ENCODE results near the gene KIF20B.
"Not testable (repeated sequence)": the region's sequence is repeated elsewhere in the genome, so short reads cannot be mapped to it uniquely, and the experiment has no call there.

KIF20B gene

DNA sequence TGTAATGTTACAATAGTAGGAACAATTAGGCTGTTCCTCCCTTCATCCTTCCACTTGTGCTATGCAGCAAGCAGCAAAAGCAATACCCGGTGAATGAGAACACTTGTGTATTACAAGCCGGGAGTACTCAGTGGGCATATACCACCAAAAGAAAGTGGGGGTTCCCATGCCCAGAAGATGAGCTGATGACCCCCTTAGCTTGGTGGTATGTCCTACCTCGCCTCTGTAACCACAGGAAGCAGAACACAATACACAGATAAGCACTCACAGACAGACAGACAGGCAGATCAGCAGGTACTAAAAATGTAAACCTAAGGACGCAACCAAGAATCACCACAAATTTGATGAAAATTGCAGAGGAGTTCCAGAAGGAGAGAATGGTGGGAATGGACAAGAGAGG is 15.5 kb upstream of the KIF20B start:
- DNase-seq: no peak

DNA sequence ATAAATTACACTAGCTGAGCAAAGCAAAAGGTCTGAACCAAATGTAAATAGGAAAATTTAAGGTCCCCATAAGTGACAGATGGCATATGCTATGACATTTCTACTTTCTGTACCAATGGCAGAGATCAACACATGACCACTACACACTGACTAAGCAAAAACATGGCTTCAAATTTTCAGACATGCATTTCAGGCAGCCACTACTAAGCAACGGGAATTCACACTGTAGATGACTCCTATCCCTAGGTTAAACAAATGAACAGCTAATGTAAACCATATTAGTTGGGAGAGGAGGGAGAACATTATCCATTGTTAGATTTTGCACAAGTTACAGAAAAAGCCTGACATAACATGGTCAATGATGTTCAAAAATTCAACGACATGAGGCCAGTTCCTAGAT is 11.4 kb upstream of the KIF20B start:
- no peak for DNase-seq

DNA sequence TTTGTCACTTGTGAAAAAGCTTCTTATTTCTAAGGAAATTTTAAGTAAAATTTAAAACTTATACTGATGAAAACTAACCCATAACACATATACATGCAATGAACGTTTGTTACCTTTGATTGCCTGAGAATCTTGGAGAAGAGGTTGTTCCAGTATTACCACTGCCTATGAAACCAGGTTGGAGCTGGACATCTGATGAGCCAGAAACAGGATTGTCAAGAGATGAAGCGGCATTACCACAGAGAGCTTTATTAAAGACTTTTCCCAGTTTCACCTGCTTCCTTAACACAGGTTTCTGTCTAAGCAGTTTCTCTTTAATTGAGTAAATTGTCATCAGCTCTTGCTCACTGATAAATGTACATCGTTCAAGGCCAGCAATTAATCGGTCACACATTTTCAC is 9.0 kb upstream of the KIF20B start:
- no peak for DNase-seq

DNA sequence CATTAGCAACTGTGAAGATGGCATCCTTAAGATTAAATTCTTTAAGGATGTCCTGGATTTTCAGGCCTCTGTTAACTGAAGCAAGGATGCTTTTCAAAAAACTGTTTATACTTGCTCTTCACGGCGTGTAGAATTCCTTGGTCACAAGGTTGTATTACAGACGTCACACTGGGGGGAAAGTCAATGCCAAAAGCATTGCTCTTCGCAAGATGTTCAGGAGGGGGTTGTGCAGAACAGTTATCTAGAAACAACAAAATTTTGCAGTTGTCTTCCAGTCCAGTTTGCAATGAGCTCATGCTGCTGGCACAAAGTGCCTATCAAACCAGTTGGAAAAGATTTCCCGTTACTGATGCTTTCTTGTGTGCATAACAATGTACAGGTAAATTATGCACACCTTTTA is 8.2 kb upstream of the KIF20B start:
- no peak for DNase-seq

DNA sequence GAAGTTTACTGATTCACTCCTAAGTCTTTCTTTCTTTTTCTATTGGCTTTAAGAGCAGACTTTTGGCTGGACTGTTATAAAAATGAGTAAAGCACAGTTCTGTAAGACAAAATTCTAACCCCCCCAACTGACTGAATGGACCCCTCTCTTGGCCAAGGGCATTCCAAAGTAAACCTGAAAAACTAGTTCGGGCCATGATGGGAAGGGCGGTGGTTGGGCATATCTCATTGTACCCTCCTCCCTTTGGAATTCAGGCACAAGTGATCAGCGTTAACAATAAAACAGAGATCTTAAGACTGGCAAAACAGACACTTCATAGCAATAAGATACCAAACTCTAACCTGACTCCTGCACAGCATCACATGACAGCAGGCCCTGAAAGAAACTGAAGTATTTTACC is 6.1 kb upstream of the KIF20B start:
- no peak for DNase-seq

DNA sequence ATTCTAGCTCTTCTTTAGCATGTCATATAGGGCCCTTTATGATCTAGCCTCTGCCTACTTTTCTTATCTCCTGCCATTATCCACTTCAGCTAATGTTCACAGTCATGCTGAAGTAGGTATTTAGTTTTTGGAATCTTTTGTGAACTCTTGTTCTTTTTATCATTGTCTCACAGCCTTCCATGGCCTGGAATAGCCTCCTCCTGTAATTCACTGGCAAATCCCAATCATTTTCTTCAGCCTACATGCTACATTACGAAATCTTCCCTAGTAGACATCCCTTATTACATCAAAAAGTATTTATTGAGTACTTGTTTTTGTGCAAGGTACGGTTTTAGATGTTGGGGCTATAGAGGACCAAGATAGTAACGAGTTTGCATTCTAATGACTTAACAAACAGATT is 3.4 kb upstream of the KIF20B start:
- no peak for DNase-seq

DNA sequence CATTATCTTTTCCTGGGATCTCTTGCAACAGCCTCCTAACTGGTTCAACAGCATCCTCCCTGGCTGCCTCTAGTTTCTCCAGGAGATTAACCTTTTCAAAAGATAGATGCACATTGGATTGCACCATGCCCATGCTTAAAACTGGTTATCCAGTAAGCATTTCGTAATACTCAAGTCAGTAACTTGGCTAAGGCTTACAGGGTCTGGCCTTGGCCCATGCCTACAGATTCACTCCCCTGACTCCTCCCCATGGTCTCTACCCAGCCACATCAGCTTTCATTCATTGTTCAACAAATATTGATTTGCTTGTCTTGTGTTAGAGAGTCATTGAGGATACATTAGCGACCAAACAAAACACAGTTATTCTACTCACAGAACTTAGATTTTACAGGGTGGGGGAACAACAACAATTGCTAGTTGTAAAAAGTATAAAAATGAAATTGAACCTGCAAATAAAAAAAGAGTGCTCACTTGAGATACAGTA is 1.8 kb upstream of the KIF20B start:
- no peak for DNase-seq

DNA sequence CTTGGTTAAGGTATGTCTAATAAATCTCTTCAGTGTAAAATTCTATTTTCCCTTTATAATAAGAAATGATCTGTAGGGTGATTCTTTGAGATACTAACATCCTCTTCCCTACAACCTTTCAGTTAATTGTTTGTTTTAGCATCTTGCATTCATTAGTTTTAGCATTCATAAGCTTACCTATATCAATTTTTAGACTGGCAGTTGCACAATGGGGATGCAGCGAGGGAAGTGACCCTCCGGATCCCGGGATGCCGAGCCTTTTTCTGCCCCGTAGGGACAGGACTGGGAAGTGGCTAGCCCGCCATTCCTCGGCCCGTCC is 508 bp upstream of the KIF20B start:
- no peak for DNase-seq

DNA sequence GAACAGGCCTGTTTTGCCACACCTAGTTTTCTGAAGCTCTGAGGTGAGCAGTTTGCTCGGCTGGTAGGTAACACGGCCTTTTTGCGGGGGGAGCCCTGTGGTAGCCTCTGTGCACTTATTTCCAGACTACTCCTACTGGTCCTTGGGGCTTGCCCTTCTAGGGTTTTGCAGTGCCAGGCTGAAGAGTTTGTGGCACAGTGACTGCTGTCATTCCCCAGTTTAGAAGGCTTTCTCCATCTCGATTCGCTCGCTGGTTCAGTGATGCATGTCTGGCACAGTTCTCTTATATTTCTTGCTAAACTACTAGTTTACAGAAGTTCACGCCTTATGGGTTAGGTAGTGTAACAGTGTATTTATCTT is 711 bp downstream of the KIF20B start:
- DNase-seq: no peak

DNA sequence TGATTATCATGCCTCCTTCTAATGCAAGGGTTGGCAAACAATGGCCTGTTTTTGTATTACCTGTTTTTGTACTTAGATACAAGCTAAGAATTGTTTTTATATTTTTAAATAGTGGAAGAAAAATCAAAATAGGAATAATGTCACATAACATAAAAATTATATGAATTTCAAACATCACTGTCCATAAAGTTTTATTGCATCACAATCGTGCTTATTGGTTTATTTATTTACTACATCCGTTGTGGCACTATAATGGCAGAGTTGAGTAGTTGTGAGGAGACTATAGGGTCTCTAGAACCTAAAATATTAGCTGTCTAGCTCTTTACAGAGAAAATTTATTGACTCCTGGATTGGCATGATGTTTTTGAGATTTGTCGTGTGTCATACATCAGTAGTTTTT is 4.1 kb downstream of the KIF20B start:
- no peak for DNase-seq

DNA sequence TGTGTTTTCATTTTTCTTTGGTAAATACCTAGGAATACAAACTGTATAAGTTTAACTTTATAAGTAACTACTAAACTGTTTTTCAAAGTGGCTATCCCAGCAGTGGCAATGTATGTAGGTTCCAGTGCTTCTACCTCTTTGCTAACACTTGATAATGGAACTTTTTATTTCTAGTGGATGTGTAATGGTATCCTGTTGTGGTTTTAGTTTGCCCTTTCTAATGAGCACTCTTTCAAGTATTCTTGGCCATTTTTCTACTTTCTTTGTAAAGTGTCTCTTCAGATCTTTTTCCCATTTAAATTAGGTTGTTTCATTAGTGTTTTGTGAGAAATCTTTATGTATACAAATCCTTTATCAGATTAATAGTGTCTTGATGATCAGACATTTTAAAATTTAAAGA is 4.6 kb downstream of the KIF20B start:
- DNase-seq: no peak

DNA sequence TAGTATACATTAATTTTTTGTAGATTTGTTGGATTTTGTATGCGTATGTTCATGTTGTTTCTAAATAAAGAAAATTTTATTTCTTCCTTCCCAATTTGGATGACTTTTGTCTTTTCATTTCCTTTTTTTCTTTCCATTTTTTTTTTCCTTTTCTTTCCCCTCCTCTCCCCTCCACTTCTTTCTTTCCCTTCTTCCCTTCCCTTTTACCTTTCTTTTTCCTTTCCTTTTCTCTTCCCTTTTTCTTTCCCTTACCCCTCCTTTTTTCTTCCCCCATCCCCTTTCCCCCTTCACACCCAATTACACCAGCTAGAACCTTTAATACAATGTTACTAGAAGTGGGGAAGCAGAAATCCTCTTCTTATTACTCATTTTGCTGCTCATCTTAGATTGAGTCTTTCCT is 6.0 kb downstream of the KIF20B start:
- no peak for DNase-seq

DNA sequence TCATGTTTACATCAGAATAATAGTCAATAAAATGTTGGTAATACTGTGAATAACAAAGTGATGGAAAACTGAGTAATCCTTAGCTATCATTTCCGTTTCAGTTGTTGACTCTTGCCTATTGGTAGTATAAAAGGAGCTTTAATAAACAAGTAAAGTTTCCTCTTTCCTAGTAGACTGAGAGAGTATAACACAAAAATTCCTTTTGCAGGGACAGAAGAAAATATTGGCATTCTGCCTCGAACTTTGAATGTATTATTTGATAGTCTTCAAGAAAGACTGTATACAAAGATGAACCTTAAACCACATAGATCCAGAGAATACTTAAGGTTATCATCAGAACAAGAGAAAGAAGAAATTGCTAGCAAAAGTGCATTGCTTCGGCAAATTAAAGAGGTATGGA is 9.4 kb downstream of the KIF20B start:
- DNase-seq: no peak

DNA sequence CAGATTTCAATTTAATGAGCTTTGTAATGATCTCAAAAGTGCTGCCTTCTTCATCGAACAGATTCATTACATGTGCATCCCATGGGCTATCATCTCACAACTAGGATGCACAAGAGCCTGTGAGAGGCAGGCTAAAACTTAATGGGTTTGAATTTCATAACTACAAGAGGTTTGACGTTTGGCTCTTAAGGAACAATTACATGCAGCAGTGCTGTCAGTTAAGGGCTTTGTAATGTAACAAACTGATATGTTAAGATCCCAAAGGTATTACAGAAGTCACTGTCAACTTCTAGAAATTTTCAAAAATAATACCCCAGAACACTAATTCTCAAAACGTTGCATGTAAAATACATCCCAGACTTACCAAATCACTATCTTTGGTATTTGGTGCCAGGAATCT is 33.2 kb downstream of the KIF20B start:
- DNase-seq: no peak

DNA sequence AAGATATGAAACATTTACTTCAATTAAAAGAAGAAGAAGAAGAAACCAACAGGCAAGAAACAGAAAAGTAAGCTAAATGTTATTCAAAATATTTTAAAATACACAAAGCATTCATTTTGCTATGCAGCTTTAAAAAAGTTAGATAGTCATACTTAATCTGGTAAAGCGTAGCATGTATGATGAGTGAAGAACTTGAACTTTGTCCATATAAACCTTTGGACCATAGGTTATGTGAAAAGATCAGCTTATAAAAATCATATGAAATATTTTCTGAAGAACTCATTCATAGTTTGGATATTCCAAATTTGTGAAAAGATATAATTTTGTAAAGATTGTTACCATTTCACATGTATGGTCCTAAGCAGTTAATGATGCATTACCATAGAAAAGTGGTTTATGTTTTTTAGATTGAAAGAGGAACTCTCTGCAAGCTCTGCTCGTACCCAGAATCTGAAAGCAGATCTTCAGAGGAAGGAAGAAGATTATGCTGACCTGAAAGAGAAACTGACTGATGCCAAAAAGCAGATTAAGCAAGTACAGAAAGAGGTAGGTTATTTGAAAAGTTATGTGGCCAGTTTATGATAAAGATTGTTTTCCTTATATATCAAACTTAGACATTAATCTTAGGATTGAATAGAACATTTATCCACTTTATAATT is 37.3 kb downstream of the KIF20B start:
- no peak for DNase-seq

DNA sequence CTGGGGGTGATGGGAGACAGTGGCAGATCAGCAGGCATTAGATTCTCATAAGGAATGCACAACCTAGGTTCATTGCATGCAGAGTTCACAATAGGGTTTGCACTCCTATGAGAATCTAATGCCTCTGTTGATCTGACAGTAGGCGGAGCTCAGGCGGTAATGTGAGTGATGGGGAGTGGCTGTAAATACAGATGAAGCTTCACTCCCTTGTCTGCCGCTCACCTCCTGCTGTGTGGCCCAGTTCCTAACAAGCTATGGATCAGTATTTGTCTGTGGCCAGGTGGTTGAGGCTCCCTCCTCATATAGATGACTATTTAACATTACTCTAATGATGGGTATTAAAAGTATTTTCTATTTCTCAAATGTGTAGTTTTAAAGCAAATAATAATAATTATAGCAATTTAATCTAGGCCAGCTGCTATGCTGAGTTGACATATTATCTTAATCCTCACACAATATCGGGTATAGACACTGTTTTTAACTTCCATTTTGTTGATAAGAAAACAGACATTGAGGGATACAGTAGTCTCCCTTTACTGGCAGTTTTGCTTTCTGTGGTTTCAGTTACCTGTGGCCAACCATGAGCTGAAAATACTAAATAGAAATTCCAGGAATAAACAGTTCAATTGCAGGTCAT is 39.9 kb downstream of the KIF20B start:
- DNase-seq: no peak

DNA sequence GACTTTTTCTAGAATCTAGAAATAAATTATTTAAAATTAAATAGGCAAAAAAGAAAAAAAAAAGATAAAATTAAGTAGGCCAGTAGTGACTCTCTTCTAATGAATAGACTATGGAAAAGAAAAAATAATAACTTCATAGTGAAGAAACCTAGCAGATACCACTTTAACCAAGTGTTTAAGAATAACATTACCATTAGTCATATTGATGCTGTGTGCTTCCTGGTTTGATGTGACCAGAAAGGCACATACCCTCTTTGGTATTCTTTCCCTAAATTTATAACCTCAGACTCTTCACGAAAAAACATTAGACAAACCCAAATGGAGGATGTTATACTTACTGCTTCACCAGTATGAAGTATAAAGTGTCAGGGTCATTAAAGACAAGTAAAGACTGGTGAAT is 42.6 kb downstream of the KIF20B start:
- no peak for DNase-seq

DNA sequence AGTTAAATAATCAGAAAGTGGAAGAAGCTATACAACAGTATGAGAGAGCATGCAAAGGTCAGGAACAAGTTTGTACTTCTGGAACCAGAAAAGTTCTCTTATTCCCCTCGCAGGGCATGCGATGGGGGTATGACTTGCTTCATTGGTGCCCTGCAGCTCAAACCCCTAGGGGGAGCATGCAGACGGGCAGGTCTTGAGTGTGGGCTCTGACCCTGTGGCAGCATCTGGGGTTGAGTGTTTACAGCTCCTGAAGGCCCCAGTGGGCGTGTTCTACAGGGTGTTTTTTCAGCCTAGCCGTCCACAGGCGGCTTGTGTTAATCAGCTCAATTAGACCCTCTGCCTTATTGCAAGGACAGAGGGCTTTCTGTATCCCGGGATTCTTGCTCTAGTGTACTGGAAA is 44.5 kb downstream of the KIF20B start:
- no peak for DNase-seq

DNA sequence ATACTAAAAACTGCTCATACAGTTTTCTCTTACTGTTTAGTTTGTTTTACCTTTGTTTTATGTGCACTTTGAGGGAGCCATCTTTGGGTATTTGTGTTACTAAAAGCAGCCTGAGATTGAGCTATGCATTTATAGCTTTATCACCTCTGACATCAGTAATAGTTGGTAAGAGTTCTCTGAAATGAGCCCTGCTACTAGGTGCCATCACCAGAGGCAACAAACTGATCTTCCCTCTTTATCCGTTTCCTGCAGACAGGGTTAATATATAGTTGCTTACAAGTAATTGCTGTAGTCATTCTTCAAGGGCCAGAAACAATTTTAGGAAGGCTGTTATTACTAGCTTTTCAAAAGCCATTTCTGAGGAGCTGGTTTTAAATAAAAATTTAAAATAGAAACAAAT is 49.1 kb downstream of the KIF20B start:
- DNase-seq: no peak

DNA sequence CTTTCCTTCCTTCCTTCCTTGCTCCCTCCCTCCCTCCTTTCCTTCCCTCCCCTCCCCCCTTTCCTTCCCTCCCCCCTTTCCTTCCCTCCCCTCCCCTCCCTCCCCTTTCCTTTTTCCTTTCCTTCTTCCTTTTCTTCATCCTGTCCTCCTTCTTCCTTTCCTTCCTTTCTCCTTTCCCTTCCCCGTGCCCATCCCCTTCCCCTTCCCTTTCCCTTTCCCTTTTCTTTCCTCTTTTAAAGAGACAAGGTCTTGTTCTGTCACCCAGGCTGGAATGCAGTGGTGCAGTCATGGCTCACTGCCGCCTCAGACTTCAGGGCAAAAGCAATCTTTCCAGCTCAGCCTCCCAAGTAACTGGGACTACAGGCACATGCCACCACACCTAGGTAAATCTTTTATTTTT is 54.0 kb downstream of the KIF20B start:
- DNase-seq: no peak

DNA sequence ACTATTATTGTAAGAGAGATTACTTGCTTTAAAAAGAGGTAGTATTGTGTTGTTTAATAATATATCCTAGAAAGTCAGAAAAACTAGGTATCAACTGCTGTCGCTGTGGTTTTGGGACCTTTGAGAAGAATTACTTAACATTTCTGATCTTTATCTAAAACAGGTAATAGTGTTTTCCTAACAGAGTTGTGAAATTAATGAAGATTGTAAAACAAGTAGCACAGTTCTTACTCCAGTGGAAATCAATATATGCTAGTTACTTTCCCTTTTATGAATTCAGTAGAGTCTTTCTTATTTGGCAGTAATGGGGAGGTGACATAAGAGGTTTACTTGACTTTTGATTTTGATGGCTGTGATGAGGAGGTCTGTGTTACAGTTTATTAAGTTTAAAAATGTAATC is 58.1 kb downstream of the KIF20B start:
- no peak for DNase-seq

DNA sequence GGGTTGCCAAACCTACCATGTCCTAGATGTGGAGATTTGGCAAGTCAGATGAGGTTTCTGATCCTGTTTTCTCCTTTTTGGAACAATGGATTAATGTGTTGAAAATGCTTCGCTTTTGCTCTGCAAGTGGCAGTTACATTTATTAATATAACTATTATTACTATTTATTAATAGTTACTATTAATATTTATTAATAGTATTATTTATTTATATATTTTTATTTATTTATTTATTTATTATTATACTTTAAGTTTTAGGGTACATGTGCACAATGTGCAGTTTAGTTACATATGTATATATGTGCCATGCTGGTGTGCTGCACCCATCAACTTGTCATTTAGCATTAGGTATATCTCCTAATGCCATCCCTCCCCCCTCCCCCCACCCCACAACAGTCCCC is 62.3 kb downstream of the KIF20B start:
- DNase-seq: not testable (repeated sequence)

DNA sequence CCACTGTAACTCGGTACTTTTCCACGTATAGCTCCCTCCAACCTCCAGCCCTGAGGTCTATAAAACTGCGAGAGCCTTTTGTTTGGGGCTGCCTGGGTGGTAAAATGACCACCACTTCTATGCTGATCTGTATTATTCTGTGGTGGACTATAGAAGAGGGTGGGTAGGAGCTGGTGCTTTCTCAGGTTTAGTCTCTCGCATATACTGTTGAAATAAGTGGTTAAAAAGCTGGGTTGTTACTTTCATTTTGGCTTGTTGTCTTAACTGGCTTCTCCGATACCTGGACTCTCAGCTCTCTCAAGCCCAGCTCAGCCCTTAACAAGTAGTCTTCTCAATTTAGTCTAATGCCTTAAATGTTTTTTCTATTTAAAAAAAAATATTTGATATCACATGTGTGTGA is 70.3 kb downstream of the KIF20B start:
- no peak for DNase-seq

DNA sequence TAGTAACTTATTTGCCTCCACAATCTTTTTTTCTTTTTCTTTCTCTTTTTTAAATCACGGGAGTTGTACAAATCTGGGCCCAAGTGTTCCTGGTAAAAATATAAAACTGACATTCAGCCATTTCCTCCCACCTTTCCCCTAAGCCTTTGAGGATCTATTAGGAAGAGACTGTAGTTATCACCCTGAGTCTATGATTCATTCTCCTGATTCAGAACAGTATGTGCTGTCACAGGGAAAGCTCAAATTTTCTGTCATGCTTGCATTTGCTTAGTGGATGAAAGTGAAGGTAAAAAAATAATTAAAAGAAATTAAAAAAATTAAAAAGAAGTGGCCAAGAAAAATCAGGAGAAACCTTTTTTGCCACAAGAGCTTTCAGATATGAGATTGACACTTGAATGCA is 71.7 kb downstream of the KIF20B start:
- DNase-seq: no peak

DNA sequence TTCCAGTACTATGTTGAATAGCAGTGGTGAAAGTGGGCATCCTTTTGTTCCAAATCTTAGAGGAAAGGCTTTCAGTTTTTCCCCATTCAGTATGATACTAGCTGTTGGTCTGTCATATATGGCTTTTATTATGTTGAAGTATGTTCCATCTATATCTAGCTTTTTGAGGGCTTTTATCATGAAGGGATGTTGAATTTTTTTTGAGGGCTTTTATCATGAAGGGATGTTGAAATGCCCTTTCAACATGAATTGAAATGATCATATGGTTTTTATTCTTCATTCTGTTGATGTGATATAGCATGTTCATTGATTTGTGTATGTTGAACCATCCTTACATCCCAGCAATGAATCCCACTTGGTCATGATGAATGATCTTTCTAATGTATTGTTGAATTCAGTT is 75.3 kb downstream of the KIF20B start:
- DNase-seq: no peak

DNA sequence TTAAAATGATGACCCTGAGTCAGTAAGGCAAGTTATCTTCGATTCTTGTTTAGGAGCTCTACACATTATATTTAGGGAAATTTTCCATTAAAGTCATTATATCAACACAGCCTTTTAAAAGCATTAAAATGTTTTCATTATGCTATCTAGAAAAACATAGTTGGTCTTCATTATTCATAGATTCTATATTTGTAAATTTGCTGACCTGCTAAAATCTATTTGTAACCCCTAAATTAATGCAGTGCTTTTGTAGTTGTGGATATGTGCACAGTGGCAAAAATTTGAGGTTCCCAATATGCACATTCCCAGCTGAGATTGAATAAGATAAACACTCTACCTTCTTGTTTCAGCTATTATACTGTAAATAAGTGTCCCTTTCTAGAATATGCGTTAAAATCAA is 81.1 kb downstream of the KIF20B start:
- no peak for DNase-seq
